ENCODE results near the gene GIMAP7.

- no peak for TF ChIP-seq EZH2 (IDR thresholded peaks at IDR 0.05)
- no peak for TF ChIP-seq CTCF (IDR thresholded peaks at IDR 0.05)
Observed at GRCh38 chr7:150487625-150488024, 27.0 kb upstream of the GIMAP7 start.

Data from neural progenitor cell (in vitro differentiated cells).